HG03565 (cell line): ENCODE measurements around the gene ST8SIA6.

Experiments
- ATAC-seq: cut with Tn5 transposase; IDR thresholded peaks from one replicate; pipeline ENCODE4 v1.9.1; 2021; ENCODE audit warnings: mild to moderate bottlenecking, moderate library complexity; ENCODE audit not compliant: unreplicated experiment

ST8SIA6 gene

GRCh38 chr10:17276756-17277424, 177.5 kb downstream of the ST8SIA6 start:
- no peak for ATAC-seq

GRCh38 chr10:17273403-17273802, 181.0 kb downstream of the ST8SIA6 start:
- ATAC-seq, result no peak

GRCh38 chr10:17272648-17273047, 181.7 kb downstream of the ST8SIA6 start:
- no peak for ATAC-seq
